ENCODE results near the gene FRY.

FRY gene

DNA sequence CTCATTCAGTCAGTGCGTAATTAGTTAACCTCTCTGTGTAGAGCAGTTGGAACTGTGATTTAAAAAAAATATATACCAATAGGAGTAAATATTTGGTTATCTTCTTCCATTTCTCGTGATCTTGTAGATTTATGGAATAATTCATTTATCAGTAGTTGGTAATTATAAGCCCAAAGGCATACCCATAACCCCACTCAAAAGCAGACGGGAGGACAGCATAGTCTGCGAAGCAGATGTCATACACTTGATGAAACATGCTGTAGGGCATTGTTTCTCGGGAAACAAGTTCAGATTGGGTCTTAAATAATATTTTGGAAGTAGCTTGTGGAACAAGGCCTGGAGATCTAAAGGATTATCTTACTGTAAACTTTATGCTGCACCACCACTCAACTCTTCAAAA, 119.7 kb downstream of the FRY start:
- no peak overlapping the region for H3K4me3 ChIP-seq (ENCODE audit: low read length)
- TF ChIP-seq, protein P1, sequence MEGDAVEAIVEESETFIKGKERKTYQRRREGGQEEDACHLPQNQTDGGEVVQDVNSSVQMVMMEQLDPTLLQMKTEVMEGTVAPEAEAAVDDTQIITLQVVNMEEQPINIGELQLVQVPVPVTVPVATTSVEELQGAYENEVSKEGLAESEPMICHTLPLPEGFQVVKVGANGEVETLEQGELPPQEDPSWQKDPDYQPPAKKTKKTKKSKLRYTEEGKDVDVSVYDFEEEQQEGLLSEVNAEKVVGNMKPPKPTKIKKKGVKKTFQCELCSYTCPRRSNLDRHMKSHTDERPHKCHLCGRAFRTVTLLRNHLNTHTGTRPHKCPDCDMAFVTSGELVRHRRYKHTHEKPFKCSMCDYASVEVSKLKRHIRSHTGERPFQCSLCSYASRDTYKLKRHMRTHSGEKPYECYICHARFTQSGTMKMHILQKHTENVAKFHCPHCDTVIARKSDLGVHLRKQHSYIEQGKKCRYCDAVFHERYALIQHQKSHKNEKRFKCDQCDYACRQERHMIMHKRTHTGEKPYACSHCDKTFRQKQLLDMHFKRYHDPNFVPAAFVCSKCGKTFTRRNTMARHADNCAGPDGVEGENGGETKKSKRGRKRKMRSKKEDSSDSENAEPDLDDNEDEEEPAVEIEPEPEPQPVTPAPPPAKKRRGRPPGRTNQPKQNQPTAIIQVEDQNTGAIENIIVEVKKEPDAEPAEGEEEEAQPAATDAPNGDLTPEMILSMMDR (IDR thresholded peaks at IDR 0.05; ENCODE audit: insufficient read depth, low read depth, low read length, missing control alignments) = no peak
- no peak for DNase-seq (ENCODE audit: low read depth)

DNA sequence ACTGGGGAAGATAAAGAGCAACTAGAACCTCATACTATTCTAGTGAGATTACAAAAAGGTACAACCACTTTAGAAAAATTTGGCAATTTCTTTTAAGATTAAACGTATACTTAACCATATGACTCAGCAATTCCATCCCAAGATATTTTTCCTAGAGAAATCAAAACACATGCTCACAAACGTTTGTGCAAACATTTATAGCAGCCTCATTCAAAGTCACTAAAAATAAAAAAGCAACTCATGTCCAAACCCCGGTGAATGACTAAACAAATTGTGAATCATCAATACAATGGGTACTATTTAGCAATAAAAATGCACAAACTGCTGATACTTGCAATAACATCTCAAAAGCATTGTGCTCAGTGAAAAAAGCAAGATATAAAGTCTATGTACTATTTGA, 121.5 kb downstream of the FRY start:
- DNase-seq (ENCODE audit: low read depth) = peak; percentile 70
- no peak overlapping the region for H3K4me3 ChIP-seq (ENCODE audit: low read length)
- TF ChIP-seq, protein P1 (IDR thresholded peaks at IDR 0.05; ENCODE audit: insufficient read depth, low read depth, low read length, missing control alignments) = no peak

DNA sequence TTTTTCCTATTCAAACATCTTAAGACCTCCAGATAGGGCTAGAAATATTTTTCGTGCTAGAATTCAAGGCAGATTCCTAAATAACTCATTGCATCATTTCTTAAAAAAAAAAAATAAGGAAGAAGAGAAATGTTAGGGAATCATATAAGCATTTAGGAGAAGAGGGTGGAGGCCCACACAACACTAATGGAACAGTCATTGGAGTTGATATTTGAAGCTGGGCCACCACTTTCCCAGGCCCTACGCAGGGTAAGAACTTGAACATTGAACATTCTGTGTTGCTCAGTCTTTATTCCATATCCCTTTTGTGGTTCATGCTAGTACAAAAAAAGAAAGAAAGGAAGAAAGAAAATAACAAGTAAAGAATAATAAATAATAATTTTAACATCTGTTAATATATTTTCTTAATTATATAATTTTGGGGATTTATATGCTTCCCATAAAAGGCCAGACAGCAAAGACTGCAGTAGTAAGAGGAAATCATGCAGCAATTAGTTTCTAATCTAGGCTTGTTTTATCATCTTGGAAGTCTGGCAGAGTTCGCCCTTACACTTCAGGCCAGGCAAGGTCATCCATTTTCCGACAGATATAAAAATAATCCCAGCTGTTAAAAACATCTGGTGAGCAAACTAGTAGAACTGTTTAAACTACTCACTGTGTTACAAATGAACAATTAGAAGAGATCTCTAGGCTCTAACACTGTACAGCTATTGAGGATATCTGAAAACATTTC, 127.7 kb downstream of the FRY start:
- no peak for DNase-seq (ENCODE audit: low read depth)
- TF ChIP-seq, protein P1 (IDR thresholded peaks at IDR 0.05; ENCODE audit: insufficient read depth, low read depth, low read length, missing control alignments) = no peak
- H3K4me3 ChIP-seq (ENCODE audit: low read length) = no peak overlapping the region

DNA sequence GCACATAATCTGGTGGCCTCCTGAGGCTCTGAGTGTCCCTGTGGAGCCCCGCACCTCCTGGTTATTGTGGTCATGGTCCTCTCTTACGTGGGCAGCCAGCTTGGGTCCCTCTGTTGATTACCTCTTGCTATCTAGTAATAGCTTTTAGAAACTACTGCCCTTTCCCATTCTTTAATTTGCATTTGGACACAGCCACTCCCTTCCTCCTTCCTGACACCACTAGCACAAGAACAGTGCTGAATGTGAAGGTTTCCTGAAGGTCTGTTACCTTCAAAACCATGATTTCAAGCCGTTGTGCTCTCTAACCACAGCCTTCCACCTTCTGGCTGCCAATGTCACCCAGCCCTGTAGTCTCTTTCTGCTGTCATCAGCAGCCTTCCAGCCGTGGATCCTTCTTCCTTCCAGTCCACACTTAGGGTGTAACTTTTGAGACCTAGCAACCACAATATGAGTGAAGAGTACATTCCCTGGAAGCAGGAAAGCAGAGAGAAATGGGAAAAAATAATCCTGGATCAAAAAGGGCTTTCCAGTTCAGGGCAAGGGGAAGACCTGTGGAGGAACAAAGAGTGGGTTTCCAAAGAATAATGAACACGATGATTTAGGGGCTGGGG, 130.9 kb downstream of the FRY start:
- TF ChIP-seq, protein P1 (IDR thresholded peaks at IDR 0.05; ENCODE audit: insufficient read depth, low read depth, low read length, missing control alignments) = no peak
- no peak for DNase-seq (ENCODE audit: low read depth)
- H3K4me3 ChIP-seq (ENCODE audit: low read length) = no peak overlapping the region

DNA sequence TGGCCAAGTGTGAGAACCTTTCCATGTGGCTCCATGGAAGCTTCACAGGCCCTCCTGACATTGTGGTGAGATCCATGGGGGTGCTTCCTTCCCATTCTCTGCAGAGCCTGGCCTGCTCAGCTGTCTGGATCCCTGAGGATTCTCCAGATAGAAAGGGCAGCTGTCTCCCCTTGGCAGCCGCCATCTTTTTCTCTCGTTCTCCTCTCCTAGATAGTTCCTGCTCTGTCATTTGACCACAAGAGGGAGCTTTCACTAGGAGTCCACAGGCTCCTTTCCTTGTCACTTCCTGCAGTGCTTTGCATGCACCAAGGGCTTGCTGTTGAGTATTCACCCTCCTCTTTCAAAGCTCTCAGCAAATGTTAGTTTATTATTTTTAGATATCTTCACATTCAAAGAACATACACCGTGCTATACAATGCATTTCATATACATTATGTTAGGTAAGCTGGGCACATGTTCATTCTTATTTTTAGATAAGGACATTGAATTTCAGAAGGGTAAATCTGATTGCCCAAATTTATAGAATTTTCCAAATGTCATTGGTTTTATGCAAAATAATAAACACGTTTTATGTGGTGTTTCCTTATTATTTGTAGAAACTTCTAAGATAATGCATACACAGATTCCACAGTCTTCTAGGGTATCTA, 133.2 kb downstream of the FRY start:
- TF ChIP-seq, protein P1 (IDR thresholded peaks at IDR 0.05; ENCODE audit: insufficient read depth, low read depth, low read length, missing control alignments) = peak; percentile 69
- peak; percentile 58 for DNase-seq (ENCODE audit: low read depth)
- H3K4me3 ChIP-seq (ENCODE audit: low read length) = no peak overlapping the region

DNA sequence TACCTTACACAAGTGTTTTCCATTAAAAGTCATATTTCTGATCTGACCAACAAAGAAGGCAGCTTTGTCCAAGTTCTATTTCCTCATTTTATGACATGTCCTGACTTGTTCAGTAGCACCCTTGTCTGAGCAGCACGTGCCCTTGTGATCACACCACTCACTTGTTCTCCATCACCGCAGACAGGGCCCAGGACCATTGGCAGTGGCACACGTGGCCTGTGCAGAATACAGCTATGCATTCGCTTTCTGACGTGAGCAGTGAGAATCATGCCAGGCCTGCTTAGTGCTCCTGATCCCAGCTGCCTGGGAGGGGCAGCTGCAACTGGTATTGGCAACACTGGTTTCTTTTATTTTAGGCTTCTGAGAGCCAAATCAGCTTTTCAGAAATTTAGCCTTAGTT, 134.2 kb downstream of the FRY start:
- TF ChIP-seq, protein P1 (IDR thresholded peaks at IDR 0.05; ENCODE audit: insufficient read depth, low read depth, low read length, missing control alignments) = no peak
- H3K4me3 ChIP-seq (ENCODE audit: low read length) = no peak overlapping the region
- DNase-seq (ENCODE audit: low read depth) = peak; percentile 70

Data from epithelial cell of esophagus (primary cell).